Endothelial cell of umbilical vein (primary cell): Measurements from ENCODE around the gene TUBGCP2. TPM values are rescaled to one million over a fixed set of nuclear protein-coding genes. Genes with fewer than 3 reads are reported as not detected.

Experiments used
- BruUV-seq: library from RNA; stranded (reverse); fragments of 400-500 nt; replicated peaks from 2 replicates; lab custom pipeline; 2021; lab: Mats Ljungman, UMichigan
- CTCF ChIA-PET: fragments of 300-600, 350-600 bp; sonication (Branson Sonifier 250); formaldehyde crosslinking; loops from one replicate; lab custom pipeline; 2021; ENCODE audit warnings: antibody characterized with exemption, inconsistent platforms; lab: Charles Lee
- POLR2A ChIA-PET: fragments of 300-600, 350-600 bp; sonication (Branson Sonifier 250); formaldehyde crosslinking; loops from one replicate; lab custom pipeline; 2021; ENCODE audit warnings: antibody characterized with exemption, inconsistent platforms; lab: Charles Lee
- DNase-seq: peaks from one replicate; pipeline ENCODE4 v3.0.0-alpha.2; 2011; ENCODE audit warnings: low read depth, low spot score
- FAIRE-seq: peaks from 2 replicates; lab custom pipeline; 2011; peaks lifted over from hg19 to GRCh38; lab: Jason Lieb, UNC
- H2AFZ ChIP-seq: 2 replicates; pipeline ENCODE4 v1.6.0; 2012; ENCODE audit warnings: low read depth, low read length, control low read depth, inconsistent platforms
- H3K27ac ChIP-seq: 2 replicates; pipeline ENCODE4 v1.5.1; 2011; ENCODE audit warnings: low read depth, mild to moderate bottlenecking, control low read depth, low read length, moderate library complexity; ENCODE audit not compliant: insufficient read depth
- H3K27me3 ChIP-seq, 2 experiments: 2 replicates each; pipeline versions ENCODE4 v1.6.0 to v1.6.1; 2011; ENCODE audit warnings: low read length in 2 of 2, mixed read lengths in 1 of 2; ENCODE audit not compliant: control insufficient read depth in 2 of 2, insufficient read depth in 2 of 2
- H3K36me3 ChIP-seq, 2 experiments: 2 replicates in 1 of 2; 3 replicates in 1 of 2; pipeline ENCODE4 v1.5.1; 2011; ENCODE audit warnings: low read length in 2 of 2, mild to moderate bottlenecking in 1 of 2, moderate library complexity in 1 of 2; ENCODE audit not compliant: control insufficient read depth in 2 of 2, insufficient read depth in 2 of 2; ENCODE audit errors: extremely low read depth in 1 of 2
- H3K4me1 ChIP-seq: 3 replicates; pipeline ENCODE4 v1.5.1; 2011; ENCODE audit warnings: mild to moderate bottlenecking, low read length; ENCODE audit not compliant: control insufficient read depth, insufficient read depth; ENCODE audit errors: extremely low read depth
- H3K4me2 ChIP-seq: 2 replicates; pipeline ENCODE4 v1.6.1; 2011; ENCODE audit warnings: low read length, control low read depth, mixed read lengths; ENCODE audit not compliant: insufficient read depth
- H3K4me3 ChIP-seq, 3 experiments: fragments of 200-600 bp in 1 of 3; sonication (generic), shearing (Covaris generic) in 1 of 3; replicated peaks in 1 of 3; 2 replicates each; pipeline ENCODE4 v1.5.1; 2011 to 2016; ENCODE audit warnings: control low read depth in 3 of 3, low read length in 3 of 3, mild to moderate bottlenecking in 2 of 3, inconsistent platforms in 1 of 3, low read depth in 1 of 3, moderate library complexity in 1 of 3; ENCODE audit not compliant: insufficient read depth in 1 of 3
- H3K79me2 ChIP-seq: 2 replicates; pipeline ENCODE4 v1.6.0; 2012; ENCODE audit warnings: low read length, inconsistent platforms; ENCODE audit not compliant: control insufficient read depth, insufficient read depth
- H3K9ac ChIP-seq: replicated peaks from 2 replicates; pipeline ENCODE3; 2011; ENCODE audit warnings: low read length, control low read depth; ENCODE audit not compliant: insufficient read depth; ENCODE audit errors: extremely low read depth
- H3K9me1 ChIP-seq: replicated peaks from 3 replicates; pipeline ENCODE4 v1.6.0; 2011; ENCODE audit warnings: mild to moderate bottlenecking, low read length; ENCODE audit not compliant: control insufficient read depth, insufficient read depth; ENCODE audit errors: extremely low read depth
- H3K9me3 ChIP-seq: replicated peaks from 2 replicates; pipeline ENCODE4 v1.5.1; 2012; ENCODE audit warnings: low read length, inconsistent platforms; ENCODE audit not compliant: control insufficient read depth, insufficient read depth
- H4K20me1 ChIP-seq: replicated peaks from 2 replicates; pipeline ENCODE3; 2011; ENCODE audit warnings: mild to moderate bottlenecking, low read length; ENCODE audit not compliant: control insufficient read depth, insufficient read depth; ENCODE audit errors: extremely low read depth
- CTCF ChIP-seq, 2 donors: IDR thresholded peaks; 1 replicate in 1 of 2; 2 replicates in 1 of 2; pipeline ENCODE4 v1.5.1; 2011; ENCODE audit warnings: low read length in 2 of 2, mild to moderate bottlenecking in 2 of 2, moderate library complexity in 2 of 2, control low read depth in 1 of 2, inconsistent platforms in 1 of 2, low read depth in 1 of 2; ENCODE audit not compliant: insufficient read depth in 1 of 2; ENCODE audit errors: extremely low read depth in 1 of 2
- EZH2 ChIP-seq: IDR thresholded peaks from 2 replicates; pipeline ENCODE4 v1.6.1; 2012; ENCODE audit warnings: borderline replicate concordance, low read depth, mild to moderate bottlenecking, moderate library complexity, low read length, inconsistent platforms; ENCODE audit not compliant: severe bottlenecking
- FOS ChIP-seq: IDR thresholded peaks from 2 replicates; pipeline ENCODE4 v1.6.1; 2011; ENCODE audit warnings: mild to moderate bottlenecking, low read length, moderate library complexity, borderline replicate concordance; ENCODE audit not compliant: insufficient read depth
- GATA2 ChIP-seq: IDR thresholded peaks from 2 replicates; pipeline ENCODE4 v1.7.0; 2011; ENCODE audit warnings: low read depth, mild to moderate bottlenecking, moderate library complexity, mixed read lengths, low read length; ENCODE audit not compliant: insufficient read length, insufficient read depth
- JUN ChIP-seq: IDR thresholded peaks from 2 replicates; pipeline ENCODE4 v1.6.1; 2011; ENCODE audit warnings: borderline replicate concordance, low read depth; ENCODE audit not compliant: insufficient read length, insufficient read depth
- MAX ChIP-seq: IDR thresholded peaks from 2 replicates; pipeline ENCODE4 v1.6.1; 2011; ENCODE audit not compliant: insufficient read depth, insufficient read length
- MYC ChIP-seq: IDR thresholded peaks from one replicate; pipeline ENCODE4 v1.6.1; 2011; ENCODE audit warnings: mild to moderate bottlenecking, low read depth, low read length
- POLR2A ChIP-seq: IDR thresholded peaks from 2 replicates; pipeline ENCODE4 v1.6.1; 2012; ENCODE audit warnings: low read depth, mild to moderate bottlenecking, control low read depth, low read length
- POLR2AphosphoS5 ChIP-seq: IDR thresholded peaks from 2 replicates; pipeline ENCODE4 v1.6.1; 2012; ENCODE audit warnings: low read depth, mild to moderate bottlenecking, control low read depth, low read length, moderate library complexity; ENCODE audit not compliant: insufficient read depth
- dilution Hi-C: fragments of 300-500 bp; cut with MboI; formaldehyde crosslinking; loops from one replicate; pipeline ENCODE4 v1.15.0; 2019; ENCODE audit warnings: low sequenced_read_pairs; ENCODE audit not compliant: extremely low pct_ligation_motif_present
- intact Hi-C: fragments of 100-400 bp; cut with micrococcal nuclease; formaldehyde crosslinking; loops from one replicate; pipeline ENCODE4 v1.10.0; 2022
- polyA plus RNA-seq, 4 experiments: library from polyadenylated mRNA; depleted of rRNA in 3 of 4; stranded (reverse) in 3 of 4; unstranded in 1 of 4; fragments of >200 nt; gene quantifications; 2 replicates each; pipeline versions ENCODE4 v1.2.1 to v1.2.3, GENCODE V29; 2011 to 2012; ENCODE audit warnings: missing spikeins in 1 of 4
- total RNA-seq: library from RNA; stranded (reverse); gene quantifications from 2 replicates; pipeline ENCODE4 v1.2.3, GENCODE V29; 2021

TUBGCP2 gene
- total and polyA plus RNA-seq, 2 donors (not counting 3 experiments of a cell fraction or from before 2014, with no cell fraction given): 37.1 to 53.1 TPM

DNA sequence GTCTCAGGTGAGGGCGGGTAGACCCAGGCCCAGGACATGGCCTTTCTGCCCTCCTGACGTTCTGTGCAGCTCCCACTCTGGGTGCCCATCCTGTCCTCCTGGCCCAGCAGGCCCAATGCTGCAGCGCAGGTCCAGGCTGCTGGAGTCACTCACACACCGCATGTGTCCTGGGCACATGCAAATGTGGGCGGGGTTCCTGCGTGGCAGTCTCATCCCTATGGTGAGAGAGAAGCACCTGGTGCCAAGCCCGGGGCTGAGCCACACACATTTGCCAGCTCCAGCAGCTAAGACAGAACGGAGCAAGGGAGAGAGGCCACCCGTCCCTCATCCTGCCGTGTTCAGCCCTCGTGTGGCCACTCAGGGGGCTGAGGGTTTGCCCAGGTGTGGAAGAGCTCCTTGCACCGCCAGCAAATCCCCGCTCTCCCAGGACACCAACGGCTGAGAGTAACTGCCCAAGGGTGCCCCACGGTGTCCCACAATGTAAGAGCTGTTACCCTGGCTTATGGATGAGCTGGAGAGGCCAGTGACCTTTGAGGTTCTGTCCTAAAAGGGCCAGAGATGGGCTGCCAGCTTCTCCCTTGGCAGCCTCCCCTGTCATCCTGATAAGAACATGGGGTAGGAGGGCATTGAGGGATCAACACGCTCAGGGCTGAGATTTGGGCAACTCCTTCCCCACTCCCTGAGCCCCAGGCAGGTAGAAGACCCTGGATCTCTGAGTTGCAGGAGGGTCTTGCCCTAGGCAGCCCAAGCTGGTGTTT, 44.7 kb upstream of the TUBGCP2 start:
- intact Hi-C loops: no loop called here
- DNase-seq (no peak), FAIRE-seq (no peak)
- ChIA-PET CTCF (interaction anchor here (1.6 to 3.6 kb wide), 2 partner anchors 10 to 24 kb away, joined by 5 to 20 read pairs; no protein-coding TSS in a partner anchor), POLR2A (interaction anchor here (0.6 kb wide), 1 partner anchor 19 kb away, joined by 5 read pairs; no protein-coding TSS in a partner anchor)
- Histone ChIP-seq H3K36me3 (no peaks in the 10 kb centered on the region), H3K27ac (no peak overlapping the region), H3K4me1 (peaks cover 3% of the 10 kb centered on the region), H2AFZ (no peak overlapping the region), H3K4me2 (no peak overlapping the region), H3K9ac (no peak overlapping the region), H3K9me1 (no peaks in the 10 kb centered on the region), H3K4me3 (no peak overlapping the region), H4K20me1 (no peaks in the 10 kb centered on the region), H3K9me3 (no peaks in the 10 kb centered on the region), H3K27me3 (no peaks in the 10 kb centered on the region), H3K79me2 (no peaks in the 10 kb centered on the region)
- no peak for TF ChIP-seq CTCF (IDR thresholded peaks at IDR 0.05; ENCODE audit: extremely low read depth in 1 of 2, insufficient read depth in 1 of 2, low read depth in 1 of 2, low read length in 2 of 2)
- no peak for TF ChIP-seq POLR2AphosphoS5
- no peak for TF ChIP-seq FOS
- TF ChIP-seq MYC: no peak
- no peak for TF ChIP-seq MAX
- TF ChIP-seq JUN: no peak
- no peak for TF ChIP-seq EZH2
- no peak for TF ChIP-seq POLR2A
- TF ChIP-seq GATA2: no peak
- BruUV-seq: no TSS peak
- dilution Hi-C loops: no loop called here
